Endothelial cell of umbilical vein (primary cell): ENCODE results near the gene ARHGDIA. TPM values are rescaled to one million over a fixed set of nuclear protein-coding genes. Genes with fewer than 3 reads are reported as not detected.

Experiments
- BruUV-seq: library from RNA; stranded (reverse); fragments of 400-500 nt; replicated peaks from 2 replicates; lab custom pipeline; 2021; lab: Mats Ljungman, UMichigan
- CTCF ChIA-PET: fragments of 300-600, 350-600 bp; sonication (Branson Sonifier 250); formaldehyde crosslinking; loops from one replicate; lab custom pipeline; 2021; ENCODE audit warnings: antibody characterized with exemption, inconsistent platforms; lab: Charles Lee
- POLR2A ChIA-PET: fragments of 300-600, 350-600 bp; sonication (Branson Sonifier 250); formaldehyde crosslinking; loops from one replicate; lab custom pipeline; 2021; ENCODE audit warnings: antibody characterized with exemption, inconsistent platforms; lab: Charles Lee
- DNase-seq: peaks from one replicate; pipeline ENCODE4 v3.0.0-alpha.2; 2011; ENCODE audit warnings: low read depth, low spot score
- FAIRE-seq: peaks from 2 replicates; lab custom pipeline; 2011; peaks lifted over from hg19 to GRCh38; lab: Jason Lieb, UNC
- H2AFZ ChIP-seq: 2 replicates; pipeline ENCODE4 v1.6.0; 2012; ENCODE audit warnings: low read depth, low read length, control low read depth, inconsistent platforms
- H3K27ac ChIP-seq: 2 replicates; pipeline ENCODE4 v1.5.1; 2011; ENCODE audit warnings: low read depth, mild to moderate bottlenecking, control low read depth, low read length, moderate library complexity; ENCODE audit not compliant: insufficient read depth
- H3K27me3 ChIP-seq, 2 experiments: 2 replicates each; pipeline versions ENCODE4 v1.6.0 to v1.6.1; 2011; ENCODE audit warnings: low read length in 2 of 2, mixed read lengths in 1 of 2; ENCODE audit not compliant: control insufficient read depth in 2 of 2, insufficient read depth in 2 of 2
- H3K36me3 ChIP-seq, 2 experiments: 2 replicates in 1 of 2; 3 replicates in 1 of 2; pipeline ENCODE4 v1.5.1; 2011; ENCODE audit warnings: low read length in 2 of 2, mild to moderate bottlenecking in 1 of 2, moderate library complexity in 1 of 2; ENCODE audit not compliant: control insufficient read depth in 2 of 2, insufficient read depth in 2 of 2; ENCODE audit errors: extremely low read depth in 1 of 2
- H3K4me1 ChIP-seq: 3 replicates; pipeline ENCODE4 v1.5.1; 2011; ENCODE audit warnings: mild to moderate bottlenecking, low read length; ENCODE audit not compliant: control insufficient read depth, insufficient read depth; ENCODE audit errors: extremely low read depth
- H3K4me2 ChIP-seq: 2 replicates; pipeline ENCODE4 v1.6.1; 2011; ENCODE audit warnings: low read length, control low read depth, mixed read lengths; ENCODE audit not compliant: insufficient read depth
- H3K4me3 ChIP-seq, 3 experiments: fragments of 200-600 bp in 1 of 3; sonication (generic), shearing (Covaris generic) in 1 of 3; replicated peaks in 1 of 3; 2 replicates each; pipeline ENCODE4 v1.5.1; 2011 to 2016; ENCODE audit warnings: control low read depth in 3 of 3, low read length in 3 of 3, mild to moderate bottlenecking in 2 of 3, inconsistent platforms in 1 of 3, low read depth in 1 of 3, moderate library complexity in 1 of 3; ENCODE audit not compliant: insufficient read depth in 1 of 3
- H3K79me2 ChIP-seq: 2 replicates; pipeline ENCODE4 v1.6.0; 2012; ENCODE audit warnings: low read length, inconsistent platforms; ENCODE audit not compliant: control insufficient read depth, insufficient read depth
- H3K9ac ChIP-seq: replicated peaks from 2 replicates; pipeline ENCODE3; 2011; ENCODE audit warnings: low read length, control low read depth; ENCODE audit not compliant: insufficient read depth; ENCODE audit errors: extremely low read depth
- H3K9me1 ChIP-seq: replicated peaks from 3 replicates; pipeline ENCODE4 v1.6.0; 2011; ENCODE audit warnings: mild to moderate bottlenecking, low read length; ENCODE audit not compliant: control insufficient read depth, insufficient read depth; ENCODE audit errors: extremely low read depth
- H3K9me3 ChIP-seq: replicated peaks from 2 replicates; pipeline ENCODE4 v1.5.1; 2012; ENCODE audit warnings: low read length, inconsistent platforms; ENCODE audit not compliant: control insufficient read depth, insufficient read depth
- H4K20me1 ChIP-seq: replicated peaks from 2 replicates; pipeline ENCODE3; 2011; ENCODE audit warnings: mild to moderate bottlenecking, low read length; ENCODE audit not compliant: control insufficient read depth, insufficient read depth; ENCODE audit errors: extremely low read depth
- CTCF ChIP-seq, 2 donors: IDR thresholded peaks; 1 replicate in 1 of 2; 2 replicates in 1 of 2; pipeline ENCODE4 v1.5.1; 2011; ENCODE audit warnings: low read length in 2 of 2, mild to moderate bottlenecking in 2 of 2, moderate library complexity in 2 of 2, control low read depth in 1 of 2, inconsistent platforms in 1 of 2, low read depth in 1 of 2; ENCODE audit not compliant: insufficient read depth in 1 of 2; ENCODE audit errors: extremely low read depth in 1 of 2
- EZH2 ChIP-seq: IDR thresholded peaks from 2 replicates; pipeline ENCODE4 v1.6.1; 2012; ENCODE audit warnings: borderline replicate concordance, low read depth, mild to moderate bottlenecking, moderate library complexity, low read length, inconsistent platforms; ENCODE audit not compliant: severe bottlenecking
- JUN ChIP-seq: IDR thresholded peaks from 2 replicates; pipeline ENCODE4 v1.6.1; 2011; ENCODE audit warnings: borderline replicate concordance, low read depth; ENCODE audit not compliant: insufficient read length, insufficient read depth
- POLR2A ChIP-seq: IDR thresholded peaks from 2 replicates; pipeline ENCODE4 v1.6.1; 2012; ENCODE audit warnings: low read depth, mild to moderate bottlenecking, control low read depth, low read length
- POLR2AphosphoS5 ChIP-seq: IDR thresholded peaks from 2 replicates; pipeline ENCODE4 v1.6.1; 2012; ENCODE audit warnings: low read depth, mild to moderate bottlenecking, control low read depth, low read length, moderate library complexity; ENCODE audit not compliant: insufficient read depth
- dilution Hi-C: fragments of 300-500 bp; cut with MboI; formaldehyde crosslinking; loops from one replicate; pipeline ENCODE4 v1.15.0; 2019; ENCODE audit warnings: low sequenced_read_pairs; ENCODE audit not compliant: extremely low pct_ligation_motif_present
- intact Hi-C: fragments of 100-400 bp; cut with micrococcal nuclease; formaldehyde crosslinking; loops from one replicate; pipeline ENCODE4 v1.10.0; 2022
- polyA plus RNA-seq, 4 experiments: library from polyadenylated mRNA; depleted of rRNA in 3 of 4; stranded (reverse) in 3 of 4; unstranded in 1 of 4; fragments of >200 nt; gene quantifications; 2 replicates each; pipeline versions ENCODE4 v1.2.1 to v1.2.3, GENCODE V29; 2011 to 2012; ENCODE audit warnings: missing spikeins in 1 of 4
- total RNA-seq: library from RNA; stranded (reverse); gene quantifications from 2 replicates; pipeline ENCODE4 v1.2.3, GENCODE V29; 2021

Gene ARHGDIA
- total and polyA plus RNA-seq, 2 donors (not counting 3 experiments of a cell fraction or from before 2014, with no cell fraction given), result 358 to 645 TPM

- no peaks in the 10 kb centered on the region for H3K9me3 ChIP-seq
- H3K27ac ChIP-seq, result no peak overlapping the region
- H2AFZ ChIP-seq, result no peak overlapping the region
- H3K4me2 ChIP-seq, result no peak overlapping the region
- TF ChIP-seq EZH2 (no peak), POLR2A (no peak), JUN (no peak), CTCF (IDR thresholded peaks at IDR 0.05; ENCODE audit: extremely low read depth in 1 of 2, insufficient read depth in 1 of 2, low read depth in 1 of 2, low read length in 2 of 2) (no peak), POLR2AphosphoS5 (no peak)
- POLR2A ChIA-PET, result no interaction called here
- BruUV-seq, result no TSS peak
- FAIRE-seq, result no peak
- dilution Hi-C loops, result no loop called here
- H3K79me2 ChIP-seq, result no peaks in the 10 kb centered on the region
- H3K4me1 ChIP-seq, result no peaks in the 10 kb centered on the region
- DNase-seq, result no peak
- CTCF ChIA-PET, result no interaction called here
- H3K27me3 ChIP-seq, result no peaks in the 10 kb centered on the region
- intact Hi-C loops, result no loop called here
- H3K9me1 ChIP-seq, result no peaks in the 10 kb centered on the region
- no peak overlapping the region for H3K9ac ChIP-seq
- peaks cover 23 to 47% of the 10 kb centered on the region in 2 experiments for H3K36me3 ChIP-seq
- H4K20me1 ChIP-seq, result no peaks in the 10 kb centered on the region
- H3K4me3 ChIP-seq, result no peak overlapping the region
These were observed 28.8 kb downstream of the ARHGDIA start for GRCh38 chr17:81842378-81842724.

- H3K27me3 ChIP-seq, result no peaks in the 10 kb centered on the region
- POLR2A ChIA-PET, result no interaction called here
These were observed 29.3 kb downstream of the ARHGDIA start for GRCh38 chr17:81841866-81842265.

More at GRCh38 chr17:81841866-81842265, 29.3 kb downstream of the ARHGDIA start:
- CTCF ChIA-PET, result no interaction called here
- TF ChIP-seq CTCF (IDR thresholded peaks at IDR 0.05; ENCODE audit: extremely low read depth in 1 of 2, insufficient read depth in 1 of 2, low read depth in 1 of 2, low read length in 2 of 2) (no peak), JUN (no peak)
- no peaks in the 10 kb centered on the region for H3K4me1 ChIP-seq
- no peaks in the 10 kb centered on the region for H4K20me1 ChIP-seq
- BruUV-seq, result no TSS peak
- H3K36me3 ChIP-seq, result peaks cover 19 to 42% of the 10 kb centered on the region in 2 experiments
- intact Hi-C loops, result no loop called here
- no peak overlapping the region for H3K9ac ChIP-seq
- dilution Hi-C loops, result no loop called here
- H3K9me3 ChIP-seq, result no peaks in the 10 kb centered on the region
- H3K9me1 ChIP-seq, result no peaks in the 10 kb centered on the region
- no peak overlapping the region for H3K4me2 ChIP-seq
- H3K4me3 ChIP-seq, result no peak overlapping the region
- no peaks in the 10 kb centered on the region for H3K79me2 ChIP-seq
- no peak overlapping the region for H3K27ac ChIP-seq
- no peak overlapping the region for H2AFZ ChIP-seq
- no peak for DNase-seq
- FAIRE-seq, result no peak
